COR-L47 (cell line): Measurements from ENCODE around the gene FAF1.
A peak's percentile ranks its signal among the peaks of the same experiment; 100 is the strongest.
"Not testable (repeated sequence)": the region's sequence is repeated elsewhere in the genome, so short reads cannot be mapped to it uniquely, and the experiment has no call there.

Experiments
- DNase-seq: peaks from one replicate; lab custom pipeline; 2025; lab: John Stamatoyannopoulos, UW

FAF1 gene

DNA sequence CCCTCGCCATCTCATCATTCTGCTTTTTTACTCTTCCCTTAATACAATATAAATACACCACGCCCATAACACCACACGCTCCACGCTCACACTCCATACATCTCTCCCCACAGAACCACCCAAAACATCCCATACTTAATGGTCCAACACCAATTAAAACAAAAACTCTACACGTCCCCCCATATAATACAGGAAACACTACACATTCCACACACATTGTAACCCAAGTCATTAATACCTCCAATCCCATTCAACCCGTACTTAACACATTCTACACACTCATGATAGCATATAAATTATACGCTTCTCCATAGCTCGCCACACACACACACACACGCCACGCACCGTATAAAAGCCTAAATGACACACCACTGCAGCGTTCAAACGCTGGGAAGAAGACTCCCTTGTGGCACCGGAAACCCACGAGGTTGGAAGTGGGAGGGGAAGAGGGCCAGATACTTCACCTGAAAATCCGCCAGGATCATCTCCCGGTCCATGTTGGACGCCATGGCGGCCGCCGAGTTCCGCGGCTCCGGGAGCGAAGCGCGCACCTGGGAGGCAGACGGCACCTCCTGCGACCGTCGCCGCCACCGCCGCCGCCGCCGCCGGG, 659 bp downstream of the FAF1 start:
- DNase-seq, result peak; percentile 43

DNA sequence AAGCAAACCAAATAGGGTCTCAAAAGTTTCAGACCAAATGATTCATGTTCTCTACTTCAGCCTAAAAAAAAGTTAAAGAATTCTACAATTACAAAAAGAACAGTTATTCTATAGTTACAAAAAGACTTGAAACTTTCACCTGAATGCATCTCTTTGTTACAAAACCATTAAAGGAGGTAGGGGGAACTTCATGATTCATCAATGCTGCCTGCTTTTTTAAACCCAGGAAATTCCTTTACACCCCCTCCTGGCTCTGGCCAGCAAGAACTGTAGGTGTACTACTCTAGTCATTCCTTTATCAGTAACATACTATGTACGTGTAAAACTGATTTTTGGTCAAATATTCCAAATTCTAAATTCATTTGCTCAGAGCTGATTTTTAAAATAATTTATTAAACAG, 5.0 kb downstream of the FAF1 start:
- no peak for DNase-seq

DNA sequence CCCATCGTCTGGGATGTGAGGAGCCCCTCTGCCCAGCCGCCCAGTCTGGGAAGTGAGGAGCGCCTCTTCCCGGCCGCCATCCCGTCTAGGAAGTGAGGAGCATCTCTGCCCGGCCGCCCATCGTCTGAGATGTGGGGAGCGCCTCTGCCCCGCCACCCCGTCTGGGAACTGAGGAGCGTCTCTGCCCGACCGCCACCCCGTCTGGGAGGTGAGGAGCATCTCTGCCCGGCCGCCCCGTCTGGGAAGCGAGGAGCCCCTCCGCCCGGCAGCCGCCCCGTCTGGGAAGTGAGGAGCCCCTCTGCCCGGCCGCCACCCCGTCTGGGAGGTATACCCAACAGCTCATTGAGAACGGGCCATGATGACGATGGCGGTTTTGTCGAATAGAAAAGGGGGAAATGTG, 7.5 kb downstream of the FAF1 start:
- DNase-seq, result not testable (repeated sequence)

DNA sequence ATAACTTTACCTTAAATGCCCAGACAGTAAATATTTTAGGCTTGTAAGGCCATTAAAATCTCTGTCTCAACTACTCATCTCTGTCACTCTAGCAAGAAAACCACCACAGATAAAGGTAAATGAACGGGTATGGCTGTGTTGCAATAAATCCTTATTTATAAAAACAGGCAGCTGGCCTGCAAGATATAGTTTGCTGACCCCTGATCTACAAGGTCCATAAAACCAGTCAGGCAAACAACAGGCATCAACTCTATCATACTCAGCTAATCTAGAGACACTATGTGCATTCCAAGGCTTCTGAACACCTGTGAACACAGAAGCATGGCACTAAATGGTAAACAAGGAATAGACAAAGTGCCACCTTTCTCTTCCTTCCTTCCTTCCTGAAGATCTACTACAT, 9.7 kb downstream of the FAF1 start:
- no peak for DNase-seq

DNA sequence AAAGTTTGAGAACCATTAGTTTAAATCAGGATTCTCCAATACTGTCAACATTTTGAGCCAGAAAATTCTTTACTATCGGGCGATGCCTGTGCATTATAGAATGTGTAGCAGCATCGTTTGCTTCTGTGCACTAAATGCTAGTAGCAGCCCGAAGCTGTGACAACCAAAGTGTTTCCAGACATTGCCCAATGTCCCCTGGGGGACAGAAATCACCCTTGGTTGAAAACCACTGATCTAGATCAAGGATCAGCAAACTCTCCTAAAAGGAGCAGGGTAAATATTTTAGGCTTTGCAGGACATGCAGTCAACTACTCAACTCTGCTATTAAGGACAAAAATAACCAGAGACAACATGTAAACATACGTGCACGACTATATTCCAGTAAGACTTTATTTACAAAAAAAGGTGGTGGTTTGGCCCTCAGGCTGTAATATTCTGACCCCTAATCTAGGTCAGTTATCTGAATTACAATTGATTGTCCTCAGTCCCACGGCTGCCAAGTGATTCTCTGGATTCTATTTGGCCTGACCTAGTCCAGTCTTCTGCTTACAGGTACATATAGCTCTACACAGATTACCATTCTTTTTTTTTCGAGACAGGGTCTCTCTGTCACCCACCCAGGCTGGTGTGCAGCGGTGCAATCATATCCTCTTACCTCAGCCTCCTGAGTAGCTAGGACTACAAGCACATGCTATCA, 10.6 kb downstream of the FAF1 start:
- no peak for DNase-seq

DNA sequence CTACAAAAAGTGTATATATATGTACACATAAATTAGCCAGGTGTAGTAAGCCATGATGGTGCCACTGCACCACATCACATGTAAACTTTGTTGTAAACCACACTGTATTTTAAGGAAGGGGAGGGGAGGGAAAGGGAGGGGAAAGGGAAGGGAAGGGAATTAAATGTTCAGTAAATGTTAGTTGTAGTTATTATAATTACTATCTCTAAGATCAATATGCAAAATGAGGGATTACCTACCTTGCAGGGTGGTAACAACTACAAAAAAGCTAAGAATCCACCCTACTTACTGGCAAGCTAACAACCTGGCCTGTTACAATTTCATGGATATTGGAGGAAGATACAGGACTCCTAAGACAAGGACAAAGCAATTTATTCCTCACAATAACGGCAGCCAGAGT, 17.7 kb downstream of the FAF1 start:
- no peak for DNase-seq

DNA sequence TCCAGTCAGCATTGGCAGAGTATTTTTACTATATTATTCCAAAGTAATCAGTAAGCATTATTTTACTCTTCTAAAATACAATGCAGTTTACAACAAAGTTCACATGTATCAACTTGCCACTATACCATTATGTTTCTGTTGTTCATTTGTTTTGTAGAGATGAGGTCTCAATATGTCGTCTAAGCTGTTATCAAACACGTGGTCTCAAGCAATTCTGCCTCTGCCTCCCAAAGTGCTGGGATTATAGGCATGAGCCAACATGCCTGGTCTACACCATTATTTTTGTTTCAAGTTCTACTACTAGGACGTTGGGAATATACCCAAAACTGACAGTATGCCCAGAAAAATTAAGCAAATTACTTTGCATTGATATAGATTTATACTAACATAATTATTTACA, 19.8 kb downstream of the FAF1 start:
- no peak for DNase-seq

DNA sequence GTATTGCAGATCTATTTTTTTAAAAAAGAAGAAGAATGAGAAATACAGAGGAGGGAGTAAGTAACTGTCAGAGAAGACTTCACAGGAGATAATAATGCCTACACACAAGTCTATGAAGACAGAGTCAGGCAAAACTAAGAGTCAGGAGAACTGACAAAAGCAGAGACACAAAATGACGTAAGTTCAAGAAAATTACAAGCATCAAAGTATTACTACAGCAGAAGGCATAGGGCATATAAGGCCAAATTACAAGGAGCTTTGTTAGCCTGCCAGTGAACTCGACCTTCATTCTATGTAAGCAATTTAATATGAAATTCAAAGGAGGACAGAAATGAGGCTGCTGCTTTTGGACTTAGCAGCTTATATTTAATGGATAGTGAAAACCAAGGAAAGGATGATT, 23.7 kb downstream of the FAF1 start:
- DNase-seq, result no peak

DNA sequence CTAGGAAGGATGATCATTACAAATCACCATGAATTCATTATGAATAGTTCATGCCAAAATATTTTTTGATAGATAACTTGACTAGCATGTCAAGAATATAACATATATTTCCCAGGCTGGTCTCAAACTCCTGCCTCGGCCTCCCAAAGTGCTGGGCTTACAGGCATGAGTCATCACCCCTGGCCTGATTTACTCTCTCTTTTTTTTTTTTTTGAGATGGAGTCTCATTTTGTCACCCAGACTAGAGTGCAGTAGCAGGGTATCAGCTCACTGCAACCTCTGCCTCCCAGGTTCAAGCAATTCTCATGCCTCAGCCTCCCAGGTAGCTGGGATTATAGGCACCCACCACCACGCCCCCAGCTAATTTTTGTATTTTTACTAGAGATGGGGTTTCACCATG, 24.8 kb downstream of the FAF1 start:
- not testable (repeated sequence) for DNase-seq

DNA sequence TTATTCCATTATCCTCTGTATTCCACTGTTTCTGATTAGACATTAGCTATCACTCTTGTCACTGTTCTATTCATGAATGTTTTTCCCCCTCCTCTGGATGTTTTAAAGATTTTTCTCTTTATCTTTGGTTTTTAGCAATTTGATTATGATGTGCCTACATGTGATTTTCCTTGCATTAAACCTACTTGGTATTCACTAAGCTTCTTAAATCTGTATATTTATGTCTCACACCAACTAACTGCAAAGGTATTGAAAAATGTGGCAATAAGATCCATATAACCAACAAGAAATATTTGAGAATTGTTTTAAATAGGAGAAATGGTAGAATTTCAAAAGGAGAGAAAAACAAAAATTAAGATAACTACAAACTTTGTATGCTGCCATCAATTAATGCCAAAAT, 25.2 kb downstream of the FAF1 start:
- DNase-seq, result no peak

DNA sequence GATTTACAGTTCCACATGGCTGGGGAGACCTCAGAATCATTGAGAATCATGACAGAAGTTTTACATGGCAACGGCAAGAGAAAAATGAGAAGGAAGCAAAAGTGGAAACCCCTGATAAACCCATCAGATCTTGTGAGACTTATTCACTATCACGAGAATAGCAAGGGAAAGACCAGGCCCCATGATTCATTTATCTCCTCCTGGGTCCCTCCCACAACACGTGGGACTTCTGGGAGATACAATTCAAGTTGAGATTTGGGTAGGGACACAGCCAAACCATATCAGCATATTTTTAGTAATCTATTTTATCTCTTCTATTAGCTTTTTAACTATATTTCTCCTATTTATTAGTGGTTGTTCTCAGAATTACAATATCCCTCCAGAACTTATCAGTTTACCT, 26.3 kb downstream of the FAF1 start:
- not testable (repeated sequence) for DNase-seq

DNA sequence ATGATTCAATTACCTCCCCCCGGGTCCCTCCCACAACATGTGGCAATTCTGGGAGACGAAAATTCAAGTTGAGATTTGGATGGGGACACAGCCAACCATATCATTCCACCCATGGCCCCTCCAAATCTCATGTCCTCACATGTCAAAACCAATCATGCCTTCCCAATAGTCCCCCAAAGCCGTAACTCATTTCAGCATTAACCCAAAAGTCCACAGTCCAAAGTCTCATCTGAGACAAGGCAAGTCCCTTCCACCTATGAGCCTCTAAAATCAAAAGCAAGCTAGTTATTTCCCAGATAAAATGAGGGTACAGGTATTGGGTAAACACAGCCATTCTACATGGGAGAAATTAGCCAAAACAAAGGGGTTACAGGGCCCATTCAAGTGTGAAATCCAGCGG, 28.0 kb downstream of the FAF1 start:
- not testable (repeated sequence) for DNase-seq

DNA sequence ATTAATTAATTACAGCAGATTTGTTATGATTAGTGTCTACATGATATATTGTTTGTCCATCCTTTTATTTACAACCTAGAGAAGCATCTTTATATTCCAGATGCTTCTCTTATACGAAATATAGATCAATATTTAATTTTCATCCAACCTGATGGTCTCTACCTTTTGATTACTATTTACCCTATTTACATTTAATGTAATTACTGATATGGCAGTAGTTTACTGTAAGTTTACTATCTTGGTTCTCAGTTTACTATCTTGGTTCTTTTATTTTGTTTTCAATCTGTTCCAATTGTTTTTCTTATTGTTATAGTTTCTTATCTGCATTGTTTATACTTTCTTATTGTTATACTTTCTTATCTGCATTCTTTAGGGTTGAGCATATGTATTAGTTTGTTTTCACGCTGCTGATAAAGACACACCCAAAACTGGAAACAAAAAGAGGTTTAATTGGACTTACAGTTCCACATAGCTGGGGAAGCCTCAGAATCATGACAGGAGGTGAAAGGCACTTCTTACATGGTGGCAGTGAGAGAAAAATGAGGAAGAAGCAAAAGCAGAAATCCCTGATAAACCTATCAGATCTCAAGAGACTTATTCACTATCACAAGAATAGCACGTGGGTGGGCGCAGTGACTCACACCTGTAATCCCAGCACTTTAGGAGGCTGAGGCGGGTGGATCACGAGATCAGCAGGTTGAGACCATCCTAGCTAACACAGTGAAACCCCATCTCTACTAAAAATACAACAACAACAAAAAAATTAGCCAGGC, 28.9 kb downstream of the FAF1 start:
- DNase-seq, result no peak

DNA sequence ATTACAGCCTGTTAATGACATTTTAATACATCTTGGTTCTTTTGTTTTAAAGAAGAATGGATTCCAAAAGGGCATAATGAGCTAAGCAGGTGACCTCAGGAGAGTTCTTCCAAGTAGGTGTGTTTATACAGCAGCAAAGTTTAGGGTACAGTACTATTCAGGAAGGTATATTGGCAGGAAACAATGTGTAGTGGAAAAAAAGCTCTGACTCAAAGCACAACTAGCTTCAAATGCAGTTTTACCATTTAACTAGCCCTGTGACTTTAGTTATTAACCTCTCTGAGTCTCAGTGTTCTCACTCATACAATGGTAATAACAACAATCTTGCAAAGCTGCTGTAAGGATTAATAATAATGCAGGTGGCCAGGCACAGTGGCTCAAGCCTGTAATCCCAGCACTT, 29.9 kb downstream of the FAF1 start:
- no peak for DNase-seq

DNA sequence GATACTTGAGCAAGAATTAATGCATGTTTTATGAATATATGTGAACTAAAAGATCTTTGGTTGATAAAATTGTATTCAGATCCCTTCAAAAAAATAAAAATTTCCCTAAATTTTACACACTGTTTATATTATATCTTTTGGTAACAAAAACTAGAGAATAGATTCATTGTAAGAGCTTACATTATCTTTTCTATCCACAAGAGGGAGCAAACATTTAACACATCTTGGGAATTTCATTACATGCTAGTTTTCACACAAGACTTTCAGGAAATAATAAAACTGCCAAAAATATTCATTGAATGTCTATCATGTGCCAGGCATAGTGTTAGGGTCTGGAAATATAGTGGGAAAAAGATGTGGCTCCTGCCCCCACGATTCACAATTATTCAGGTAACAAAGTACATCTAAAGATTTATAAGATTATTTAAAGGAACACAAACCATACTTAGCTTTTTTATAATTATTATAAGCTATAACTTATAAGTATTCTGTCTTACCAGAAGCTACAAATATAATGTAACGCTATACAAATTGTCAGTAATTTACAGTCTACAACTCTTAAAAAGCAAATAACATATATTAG, 30.6 kb downstream of the FAF1 start:
- peak; percentile 12 for DNase-seq

DNA sequence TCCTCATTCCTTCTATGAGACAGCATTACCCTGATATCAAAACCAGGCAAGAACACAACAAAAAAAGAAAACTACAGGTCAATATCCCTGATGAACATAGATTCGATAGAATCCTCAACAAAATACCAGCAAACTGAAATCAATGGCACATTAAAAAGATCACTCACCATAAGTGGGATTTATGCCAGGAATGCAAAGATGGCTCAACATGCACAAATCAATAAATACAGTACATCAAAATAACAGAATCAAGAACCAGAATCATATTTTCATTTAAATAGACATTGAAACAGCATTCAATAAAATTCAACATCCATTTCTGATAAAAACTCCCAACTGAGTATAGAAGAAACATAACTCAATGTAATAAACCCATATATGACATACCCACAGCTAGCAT, 36.5 kb downstream of the FAF1 start:
- DNase-seq, result no peak

DNA sequence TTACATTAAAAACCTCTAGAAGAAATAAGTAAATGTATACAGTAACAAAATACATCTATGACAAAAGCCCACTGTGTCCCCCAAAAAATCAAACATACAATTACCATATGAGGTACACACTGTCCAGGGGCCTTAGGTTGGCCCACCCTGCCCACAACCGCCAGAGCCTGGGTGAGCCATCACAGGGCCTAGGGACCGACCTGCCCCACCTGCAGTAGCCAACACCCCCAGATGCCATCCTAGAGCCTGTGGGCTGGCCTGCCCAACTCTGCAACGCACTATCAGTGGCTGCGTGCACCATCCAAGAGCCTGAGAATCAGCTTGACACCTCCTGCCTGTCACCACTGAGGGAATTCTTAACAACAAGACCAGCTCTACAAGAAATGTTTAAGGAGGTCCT, 39.0 kb downstream of the FAF1 start:
- DNase-seq, result no peak

DNA sequence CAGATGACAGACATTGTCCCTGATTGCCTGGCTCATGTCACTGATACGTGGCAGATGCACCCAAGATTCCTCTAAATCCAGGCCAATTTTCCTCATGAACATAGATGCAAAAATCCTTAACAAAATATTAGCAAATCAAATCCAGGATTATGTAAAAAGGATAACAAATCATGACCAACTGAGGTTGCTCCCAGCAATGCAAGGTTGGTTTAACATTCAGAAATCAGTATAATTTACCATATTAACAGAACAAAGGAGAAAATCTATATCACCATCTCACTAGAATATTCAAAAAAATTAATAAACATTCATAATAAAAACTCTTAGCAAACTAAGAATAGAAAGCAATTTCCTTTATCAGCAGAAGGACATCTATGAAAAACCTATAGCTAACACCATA, 39.7 kb downstream of the FAF1 start:
- DNase-seq, result no peak

DNA sequence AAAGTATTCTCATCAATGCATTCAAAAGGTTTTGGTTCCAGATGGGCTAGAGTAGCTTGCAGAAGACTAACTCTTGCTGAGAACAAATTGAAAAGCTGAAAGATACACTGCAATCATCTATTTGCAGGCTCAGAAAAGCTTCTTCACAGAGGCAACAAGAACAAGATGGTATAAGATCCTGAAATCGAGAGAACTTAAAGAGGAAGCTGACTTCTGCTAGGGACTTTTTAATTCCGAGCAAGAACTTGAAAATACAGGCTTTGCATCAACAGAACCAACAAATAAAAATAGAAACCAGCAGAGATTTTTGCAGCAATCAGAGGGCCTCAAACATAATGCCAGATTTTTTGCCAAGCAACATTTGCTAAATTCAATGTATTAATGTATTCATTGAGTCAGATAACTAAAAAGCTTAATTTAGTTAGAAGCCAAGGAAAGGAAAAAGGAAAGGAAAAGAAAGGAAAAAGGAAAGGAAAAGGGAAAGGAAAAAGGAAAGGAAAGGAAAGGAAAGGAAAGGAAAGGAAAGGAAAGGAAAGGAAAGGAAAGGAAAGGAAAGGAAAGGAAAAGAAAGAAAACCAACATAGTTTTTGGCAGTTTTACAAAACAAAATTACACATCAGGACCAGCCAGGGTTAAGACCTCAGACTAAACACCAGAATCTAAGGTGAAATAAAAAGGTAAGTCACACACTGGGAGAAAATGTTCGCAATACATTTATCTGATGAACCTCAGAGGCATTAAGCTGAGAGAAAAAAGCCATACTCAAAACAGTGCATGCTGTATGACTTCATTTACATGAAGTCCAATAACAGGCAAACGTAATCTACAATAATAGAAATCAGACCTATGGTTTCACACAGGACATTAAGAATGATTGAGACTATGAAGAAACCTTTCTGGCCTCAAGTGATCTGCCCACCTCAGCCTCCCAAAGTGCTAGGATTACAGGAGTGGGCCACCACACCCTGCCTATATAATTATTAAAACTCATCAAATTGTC, 42.6 kb downstream of the FAF1 start:
- DNase-seq, result no peak

DNA sequence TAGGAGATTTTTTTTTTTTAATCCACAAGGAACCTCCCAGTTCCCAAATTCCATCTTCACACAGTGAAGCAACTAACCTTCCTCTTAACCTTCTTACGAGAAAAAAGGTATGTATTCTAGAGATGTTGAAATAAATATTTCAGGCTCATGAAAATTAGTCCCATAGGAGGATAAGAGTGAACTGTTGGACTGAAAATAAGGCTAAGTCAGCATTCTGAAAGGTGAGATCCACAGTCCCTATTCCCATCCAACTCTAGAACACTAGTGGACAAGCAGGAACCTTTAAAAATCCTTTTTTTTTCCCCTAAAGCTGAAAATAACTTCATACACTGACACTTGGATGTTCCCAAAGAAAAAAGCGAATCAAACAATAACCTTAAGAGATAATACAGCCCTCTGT, 44.4 kb downstream of the FAF1 start:
- no peak for DNase-seq

DNA sequence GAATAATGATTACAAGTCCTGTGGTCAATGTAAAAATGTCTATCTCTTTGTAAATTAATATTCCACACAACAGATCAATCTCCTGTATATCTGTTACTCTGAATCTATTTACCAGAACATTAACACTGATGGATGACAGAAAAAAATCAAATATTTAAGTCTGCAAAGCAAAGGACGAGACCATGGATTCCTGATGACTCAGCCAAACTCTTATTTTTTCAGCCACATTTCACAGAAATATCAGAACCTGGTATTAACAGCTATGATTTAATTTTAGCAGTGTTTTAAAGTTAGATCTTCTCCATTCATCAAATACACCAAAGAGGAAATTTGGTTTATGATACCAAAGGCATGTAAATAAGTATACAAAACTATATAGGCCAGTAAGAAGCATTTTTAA, 46.1 kb downstream of the FAF1 start:
- no peak for DNase-seq

DNA sequence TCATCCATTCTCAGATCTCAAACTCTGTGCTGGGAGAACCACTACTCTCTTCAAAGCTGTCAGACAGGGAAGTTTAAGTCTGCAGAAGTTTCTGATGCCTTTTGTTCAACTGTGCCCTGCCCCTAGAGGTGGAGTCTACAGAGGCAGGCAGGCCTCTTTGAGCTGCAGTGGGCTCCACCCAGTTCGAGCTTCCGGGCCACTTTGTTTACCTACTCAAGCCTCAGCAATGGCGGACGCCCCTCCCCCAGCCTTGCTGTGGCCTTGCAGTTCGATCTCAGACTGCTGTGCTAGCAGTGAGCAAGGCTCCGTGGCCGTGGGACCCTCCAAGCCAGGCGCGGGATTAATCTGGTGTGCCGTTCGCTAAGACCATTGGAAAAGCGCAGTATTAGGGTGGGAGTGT, 49.7 kb downstream of the FAF1 start:
- DNase-seq, result not testable (repeated sequence)
